ENCODE results near the gene SDK1.
"Not testable (repeated sequence)": the region's sequence is repeated elsewhere in the genome, so short reads cannot be mapped to it uniquely, and the experiment has no call there.

SDK1 gene

DNA sequence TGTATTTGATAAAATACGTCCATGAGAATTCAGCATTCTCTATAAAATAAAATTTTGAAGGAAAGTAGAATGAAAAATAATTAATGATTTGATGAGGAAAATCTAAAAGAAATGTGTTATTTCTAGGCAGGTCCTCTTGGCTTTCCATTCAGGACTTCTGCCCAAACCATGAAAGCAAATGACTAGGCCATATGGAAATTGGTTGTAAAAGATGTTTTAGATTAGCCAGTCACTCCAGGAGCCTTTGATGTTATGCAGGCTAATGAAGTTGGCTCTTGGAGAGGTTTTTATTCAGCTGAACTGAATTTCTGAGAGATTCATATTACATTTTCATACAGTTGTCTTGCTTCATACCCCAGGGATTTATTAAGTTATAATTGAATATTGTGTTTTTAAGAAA lies 452.8 kb downstream of the SDK1 start:
- no peak overlapping the region for H4K91ac ChIP-seq (ENCODE audit: low read length)
- H3K79me1 ChIP-seq (replicated peaks; ENCODE audit: low read length, poor library complexity, severe bottlenecking), result peaks cover 1% of the 10 kb centered on the region
- H3K4me3 ChIP-seq (ENCODE audit: insufficient read depth in 1 of 2, low read depth in 1 of 2, low read length in 2 of 2), result no peak overlapping the region
- H3K4me2 ChIP-seq (ENCODE audit: low read length, poor library complexity, severe bottlenecking), result no peak overlapping the region
- H3K9ac ChIP-seq (ENCODE audit: low read length), result no peak overlapping the region
- H2AK5ac ChIP-seq (ENCODE audit: low read length, severe bottlenecking), result no peak overlapping the region
- H3K9me3 ChIP-seq (ENCODE audit: control insufficient read depth, low read length), result no peaks in the 10 kb centered on the region
- no CpG with 5 or more reads among the region's 1 CpG for WGBS
- H3K27ac ChIP-seq (ENCODE audit: low read length, poor library complexity, severe bottlenecking), result no peak overlapping the region
- no peaks in the 10 kb centered on the region for H3K4me1 ChIP-seq (ENCODE audit: control insufficient read depth, insufficient read depth, low read depth, low read length)
- no peak overlapping the region for H4K8ac ChIP-seq (ENCODE audit: low read length)
- H2BK120ac ChIP-seq (ENCODE audit: low read depth, low read length), result no peak overlapping the region
- no peak overlapping the region for H3K18ac ChIP-seq (ENCODE audit: low read depth in 1 of 2, low read length in 2 of 2)
- H3K4ac ChIP-seq (ENCODE audit: low read depth in 1 of 2, low read length in 2 of 2), result no peak overlapping the region
- H2BK12ac ChIP-seq (ENCODE audit: low read length in 2 of 2), result no peak overlapping the region
- H2AFZ ChIP-seq (ENCODE audit: low read depth, low read length), result no peak overlapping the region
- no peak overlapping the region for H2BK5ac ChIP-seq (ENCODE audit: low read depth, low read length, poor library complexity, severe bottlenecking)
- H3K36me3 ChIP-seq (ENCODE audit: control insufficient read depth in 1 of 2, insufficient read depth in 2 of 2, low read depth in 1 of 2, low read length in 2 of 2), result no peaks in the 10 kb centered on the region
- H3K27me3 ChIP-seq (ENCODE audit: control insufficient read depth in 1 of 2, insufficient read depth in 1 of 2, low read length in 2 of 2), result no peaks in the 10 kb centered on the region
- no peak overlapping the region for H2BK15ac ChIP-seq (ENCODE audit: low read depth, poor library complexity, severe bottlenecking)
- H3K14ac ChIP-seq (ENCODE audit: low read length in 2 of 2), result no peak overlapping the region
- H3K23ac ChIP-seq (ENCODE audit: low read length in 2 of 2), result no peak overlapping the region
- DNase-seq, result no peak

DNA sequence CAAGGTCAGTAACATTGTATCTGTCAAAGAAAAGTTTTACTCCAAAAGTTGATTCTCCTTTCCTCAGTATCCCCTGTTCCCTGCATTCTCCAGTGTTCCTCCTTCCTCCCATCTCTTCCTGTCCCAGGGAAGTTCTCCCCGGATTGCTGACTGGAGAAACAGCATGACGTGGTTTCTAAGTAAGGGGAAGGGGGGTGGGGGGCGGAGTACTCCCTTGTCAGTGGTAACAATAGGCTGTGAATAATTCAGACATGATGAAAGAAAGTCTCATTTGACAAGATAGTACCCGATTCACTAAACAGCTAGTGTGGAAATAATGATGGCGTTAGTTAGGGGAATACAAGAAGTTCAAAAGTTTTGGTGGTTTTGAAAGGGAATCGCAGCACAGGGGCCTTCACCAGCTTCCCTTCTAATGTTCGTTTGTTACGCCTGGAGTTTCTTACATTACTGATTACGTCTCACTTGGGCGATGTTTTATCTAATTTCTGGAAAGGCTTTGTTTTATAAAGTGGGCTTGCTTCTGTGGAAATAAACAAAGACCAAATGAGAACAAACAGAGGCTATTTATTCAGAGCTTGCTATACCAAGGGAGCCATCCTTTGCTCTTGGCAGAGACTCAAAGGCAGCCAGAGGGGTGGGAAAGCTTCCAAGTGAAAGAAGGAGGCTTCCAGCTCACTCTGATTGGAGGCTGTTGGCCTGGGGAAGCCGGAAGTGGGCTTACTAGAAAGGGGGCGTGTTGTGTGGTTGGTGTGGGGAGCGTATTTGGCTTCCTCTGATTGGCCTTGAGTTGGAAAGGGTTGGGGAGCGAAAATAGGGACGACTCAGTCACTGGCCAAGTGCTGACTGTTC lies 453.7 kb downstream of the SDK1 start:
- Histone ChIP-seq H3K9me3 (ENCODE audit: control insufficient read depth, low read length) (no peaks in the 10 kb centered on the region), H3K27me3 (ENCODE audit: control insufficient read depth in 1 of 2, insufficient read depth in 1 of 2, low read length in 2 of 2) (no peaks in the 10 kb centered on the region), H4K91ac (ENCODE audit: low read length) (no peak overlapping the region), H3K4me2 (ENCODE audit: low read length, poor library complexity, severe bottlenecking) (no peak overlapping the region), H4K8ac (ENCODE audit: low read length) (peak overlapping the region; percentile 48), H2BK120ac (ENCODE audit: low read depth, low read length) (no peak overlapping the region), H3K4ac (ENCODE audit: low read depth in 1 of 2, low read length in 2 of 2) (peak overlapping the region in 1 of 2 experiments; percentile 43), H3K79me1 (replicated peaks; ENCODE audit: low read length, poor library complexity, severe bottlenecking) (peaks cover 1% of the 10 kb centered on the region), H2AK5ac (ENCODE audit: low read length, severe bottlenecking) (no peak overlapping the region), H3K36me3 (ENCODE audit: control insufficient read depth in 1 of 2, insufficient read depth in 2 of 2, low read depth in 1 of 2, low read length in 2 of 2) (no peaks in the 10 kb centered on the region), H3K4me1 (ENCODE audit: control insufficient read depth, insufficient read depth, low read depth, low read length) (no peaks in the 10 kb centered on the region), H2AFZ (ENCODE audit: low read depth, low read length) (no peak overlapping the region), H3K9ac (ENCODE audit: low read length) (peak overlapping the region; percentile 62), H3K18ac (ENCODE audit: low read depth in 1 of 2, low read length in 2 of 2) (no peak overlapping the region), H2BK5ac (ENCODE audit: low read depth, low read length, poor library complexity, severe bottlenecking) (no peak overlapping the region), H2BK12ac (ENCODE audit: low read length in 2 of 2) (no peak overlapping the region), H3K14ac (ENCODE audit: low read length in 2 of 2) (no peak overlapping the region), H3K27ac (ENCODE audit: low read length, poor library complexity, severe bottlenecking) (no peak overlapping the region), H3K23ac (ENCODE audit: low read length in 2 of 2) (no peak overlapping the region), H2BK15ac (ENCODE audit: low read depth, poor library complexity, severe bottlenecking) (no peak overlapping the region), H3K4me3 (ENCODE audit: insufficient read depth in 1 of 2, low read depth in 1 of 2, low read length in 2 of 2) (peak overlapping the region in 1 of 2 experiments; percentile 12)
- 80% methylated on average over 15 of the region's 15 CpGs for WGBS
- no peak for DNase-seq

DNA sequence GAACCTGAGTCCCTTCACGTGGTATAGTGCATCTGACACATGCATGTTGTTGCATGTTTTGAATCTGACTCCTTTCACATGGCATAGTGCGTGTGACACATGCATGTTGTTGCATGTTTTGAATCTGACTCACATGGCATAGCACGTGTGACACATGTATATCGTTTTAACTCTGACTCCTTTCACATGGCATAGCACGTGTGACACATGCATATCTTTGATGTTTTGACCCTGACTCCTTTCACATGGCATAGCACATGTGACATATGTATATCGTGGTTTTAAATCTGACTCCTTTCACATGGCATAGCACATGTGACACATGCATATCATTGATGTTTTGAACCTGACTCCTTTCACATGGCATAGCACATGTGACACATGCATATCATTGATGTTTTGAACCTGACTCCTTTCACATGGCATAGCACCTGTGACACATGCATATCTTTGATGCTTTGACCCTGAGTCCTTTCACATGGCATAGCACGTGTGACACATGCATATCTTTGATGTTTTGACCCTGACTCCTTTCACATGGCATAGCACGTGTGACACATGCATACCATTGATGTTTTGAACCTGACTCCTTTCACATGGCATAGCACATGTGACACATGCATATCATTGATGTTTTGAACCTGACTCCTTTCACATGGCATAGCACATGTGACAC lies 454.9 kb downstream of the SDK1 start:
- not testable (repeated sequence) for H3K14ac ChIP-seq (ENCODE audit: low read length in 2 of 2); H3K18ac ChIP-seq (ENCODE audit: low read depth in 1 of 2, low read length in 2 of 2); H2AK5ac ChIP-seq (ENCODE audit: low read length, severe bottlenecking); H3K27ac ChIP-seq (ENCODE audit: low read length, poor library complexity, severe bottlenecking); H4K8ac ChIP-seq (ENCODE audit: low read length); H2BK15ac ChIP-seq (ENCODE audit: low read depth, poor library complexity, severe bottlenecking); H3K4ac ChIP-seq (ENCODE audit: low read depth in 1 of 2, low read length in 2 of 2); H3K4me2 ChIP-seq (ENCODE audit: low read length, poor library complexity, severe bottlenecking); H3K9me3 ChIP-seq (ENCODE audit: control insufficient read depth, low read length); H2AFZ ChIP-seq (ENCODE audit: low read depth, low read length); H3K79me1 ChIP-seq (replicated peaks; ENCODE audit: low read length, poor library complexity, severe bottlenecking); H2BK5ac ChIP-seq (ENCODE audit: low read depth, low read length, poor library complexity, severe bottlenecking); H3K4me3 ChIP-seq (ENCODE audit: insufficient read depth in 1 of 2, low read depth in 1 of 2, low read length in 2 of 2); H3K23ac ChIP-seq (ENCODE audit: low read length in 2 of 2); H3K36me3 ChIP-seq (ENCODE audit: control insufficient read depth in 1 of 2, insufficient read depth in 2 of 2, low read depth in 1 of 2, low read length in 2 of 2); H3K27me3 ChIP-seq (ENCODE audit: control insufficient read depth in 1 of 2, insufficient read depth in 1 of 2, low read length in 2 of 2); H3K4me1 ChIP-seq (ENCODE audit: control insufficient read depth, insufficient read depth, low read depth, low read length); H4K91ac ChIP-seq (ENCODE audit: low read length); H2BK120ac ChIP-seq (ENCODE audit: low read depth, low read length); H3K9ac ChIP-seq (ENCODE audit: low read length); H2BK12ac ChIP-seq (ENCODE audit: low read length in 2 of 2); DNase-seq
- 93% methylated on average over 8 of the region's 8 CpGs for WGBS

DNA sequence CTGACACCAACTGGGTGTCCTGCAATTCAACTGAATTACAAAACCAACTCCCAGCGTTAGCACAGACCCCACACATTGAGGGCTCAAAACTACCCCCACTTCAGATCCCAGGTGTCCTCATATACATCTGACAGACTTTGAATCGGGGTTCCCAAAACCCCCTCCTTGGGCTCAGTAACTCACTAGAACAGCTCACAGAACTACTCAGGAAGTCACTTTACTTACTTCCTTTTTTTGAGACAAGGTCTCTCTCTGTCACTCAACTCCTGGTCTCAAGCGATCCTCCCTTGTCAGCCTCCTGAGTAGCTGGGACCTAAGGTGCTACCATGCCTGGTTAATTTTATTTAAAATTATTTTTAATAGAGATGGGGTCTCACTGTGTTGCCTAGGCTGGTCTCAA lies 456.0 kb downstream of the SDK1 start:
- no peak overlapping the region for H2AFZ ChIP-seq (ENCODE audit: low read depth, low read length)
- H3K4me3 ChIP-seq (ENCODE audit: insufficient read depth in 1 of 2, low read depth in 1 of 2, low read length in 2 of 2), result no peak overlapping the region
- no peak overlapping the region for H3K4ac ChIP-seq (ENCODE audit: low read depth in 1 of 2, low read length in 2 of 2)
- H2AK5ac ChIP-seq (ENCODE audit: low read length, severe bottlenecking), result no peak overlapping the region
- no peak overlapping the region for H4K91ac ChIP-seq (ENCODE audit: low read length)
- no peak overlapping the region for H2BK15ac ChIP-seq (ENCODE audit: low read depth, poor library complexity, severe bottlenecking)
- H4K8ac ChIP-seq (ENCODE audit: low read length), result no peak overlapping the region
- no peak for DNase-seq
- H3K23ac ChIP-seq (ENCODE audit: low read length in 2 of 2), result no peak overlapping the region
- no peak overlapping the region for H2BK120ac ChIP-seq (ENCODE audit: low read depth, low read length)
- H3K18ac ChIP-seq (ENCODE audit: low read depth in 1 of 2, low read length in 2 of 2), result no peak overlapping the region
- no peak overlapping the region for H3K27ac ChIP-seq (ENCODE audit: low read length, poor library complexity, severe bottlenecking)
- no peaks in the 10 kb centered on the region for H3K9me3 ChIP-seq (ENCODE audit: control insufficient read depth, low read length)
- H2BK5ac ChIP-seq (ENCODE audit: low read depth, low read length, poor library complexity, severe bottlenecking), result no peak overlapping the region
- WGBS, result 91% methylated on average over 3 of the region's 3 CpGs
- H3K14ac ChIP-seq (ENCODE audit: low read length in 2 of 2), result no peak overlapping the region
- peaks cover under 1% of the 10 kb centered on the region for H3K4me1 ChIP-seq (ENCODE audit: control insufficient read depth, insufficient read depth, low read depth, low read length)
- H3K36me3 ChIP-seq (ENCODE audit: control insufficient read depth in 1 of 2, insufficient read depth in 2 of 2, low read depth in 1 of 2, low read length in 2 of 2), result no peaks in the 10 kb centered on the region
- H3K27me3 ChIP-seq (ENCODE audit: control insufficient read depth in 1 of 2, insufficient read depth in 1 of 2, low read length in 2 of 2), result no peaks in the 10 kb centered on the region
- no peak overlapping the region for H3K9ac ChIP-seq (ENCODE audit: low read length)
- peaks cover 1% of the 10 kb centered on the region for H3K79me1 ChIP-seq (replicated peaks; ENCODE audit: low read length, poor library complexity, severe bottlenecking)
- H2BK12ac ChIP-seq (ENCODE audit: low read length in 2 of 2), result no peak overlapping the region
- no peak overlapping the region for H3K4me2 ChIP-seq (ENCODE audit: low read length, poor library complexity, severe bottlenecking)

All from mesenchymal stem cell (in vitro differentiated cells and primary cell).